CD4-positive, alpha-beta T cell treated with Interleukin-10 for 1 hour (primary cell): ENCODE data around the gene PFKM.

Experiments used
- DNase-seq: peaks from one replicate; pipeline ENCODE4 v3.0.0-alpha.2; 2020

Gene PFKM

GRCh38 chr12:48160046-48160445, 40.9 kb downstream of the PFKM start:
- DNase-seq, result no peak

DNA sequence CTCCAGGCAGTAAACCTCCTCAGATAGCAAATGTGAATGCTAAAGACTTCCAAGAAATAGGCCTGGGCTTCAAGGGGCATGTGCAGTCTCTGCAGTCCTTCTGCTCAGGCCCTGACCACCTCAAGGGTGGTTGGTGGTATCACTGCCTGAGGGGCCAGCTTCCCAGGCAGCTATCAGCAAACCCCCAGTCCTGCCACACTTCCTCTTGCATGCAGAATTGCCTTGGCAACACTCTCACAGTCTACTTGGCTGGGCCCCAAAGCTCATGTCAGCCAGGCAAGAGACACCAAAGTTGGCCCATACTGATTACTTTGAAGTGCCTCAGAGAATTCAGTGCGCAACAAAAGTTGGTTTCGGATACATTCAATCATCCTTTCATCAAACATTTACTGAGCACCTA, 41.6 kb downstream of the PFKM start:
- DNase-seq, result no peak

DNA sequence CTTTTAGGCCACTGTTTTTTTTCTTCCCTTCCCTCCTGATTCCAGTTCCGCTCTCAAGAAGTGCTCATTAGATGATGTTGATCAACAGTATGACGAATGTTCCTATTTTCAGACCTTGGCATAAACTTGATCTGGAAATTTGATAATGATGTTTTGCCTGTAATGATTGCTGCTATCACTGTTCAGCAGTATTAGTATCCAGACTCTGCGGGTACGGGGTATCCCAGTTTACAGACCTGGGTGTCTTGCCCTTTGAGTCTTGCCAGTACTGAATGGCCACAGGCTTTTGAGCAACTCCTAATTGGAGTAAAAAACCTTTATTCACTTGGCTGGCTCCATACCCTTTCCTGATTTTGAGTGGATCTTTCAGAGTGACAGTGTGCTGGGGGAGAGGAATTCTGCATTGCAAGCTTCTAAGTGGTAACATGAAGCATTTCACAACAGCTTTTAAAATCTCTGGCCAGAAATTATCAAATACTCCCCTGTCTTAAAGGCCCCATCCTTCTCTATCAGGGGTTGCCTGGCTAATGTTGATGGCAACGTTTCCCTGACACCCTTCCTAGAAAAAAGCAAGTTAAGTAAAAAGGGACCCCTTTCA, 44.1 kb downstream of the PFKM start:
- no peak for DNase-seq

- DNase-seq, result no peak
Observed at GRCh38 chr12:48164451-48164850, 45.3 kb downstream of the PFKM start.

- DNase-seq, result peak; percentile 78
Observed at GRCh38 chr12:48165089-48165981, 46.2 kb downstream of the PFKM start.

- no peak for DNase-seq
Observed at GRCh38 chr12:48169011-48169410, 49.8 kb downstream of the PFKM start.

- no peak for DNase-seq
Observed at GRCh38 chr12:48175613-48176416, 56.7 kb downstream of the PFKM start.

GRCh38 chr12:48176417-48176751, 57.2 kb downstream of the PFKM start:
- no peak for DNase-seq

DNA sequence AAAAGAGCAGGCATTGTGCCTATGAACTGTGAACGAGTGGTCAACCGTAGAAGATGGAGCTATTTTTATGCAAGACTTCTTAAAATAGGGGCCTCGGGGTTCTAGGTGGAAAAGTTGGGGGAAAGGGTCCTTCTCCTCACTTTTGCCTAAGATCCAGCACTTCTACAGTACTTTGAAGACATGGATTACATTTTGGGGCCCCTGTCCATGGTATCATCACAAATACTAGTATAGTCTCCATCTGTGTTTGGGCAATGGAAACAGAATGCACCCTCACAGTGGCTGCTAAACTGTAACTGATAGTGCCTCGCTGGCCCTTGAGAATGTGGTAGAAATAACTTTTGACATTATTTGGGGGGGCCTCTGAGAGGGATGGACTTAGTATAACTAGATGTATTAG, 58.8 kb downstream of the PFKM start:
- DNase-seq, result no peak

DNA sequence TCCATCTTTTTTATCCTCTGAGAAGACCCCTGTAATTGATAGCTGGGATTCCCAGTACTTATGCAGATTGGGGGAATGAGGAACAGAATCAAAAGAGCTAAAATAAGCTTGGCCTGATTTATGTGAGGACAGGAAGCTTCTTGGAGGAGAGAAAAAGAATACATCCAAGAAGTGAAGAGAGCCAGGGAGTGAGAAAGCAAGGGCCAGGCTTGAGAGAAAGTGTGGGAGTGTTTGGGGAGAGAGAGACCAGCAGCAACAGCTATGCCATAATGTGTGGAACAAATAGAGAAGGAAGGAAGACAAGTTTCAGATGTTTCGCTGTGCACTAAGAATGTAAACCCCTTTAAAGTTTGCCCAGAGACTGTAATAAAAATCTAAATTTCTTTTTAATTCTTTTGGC, 60.3 kb downstream of the PFKM start:
- no peak for DNase-seq

- DNase-seq, result no peak
Observed at GRCh38 chr12:48180424-48180823, 61.3 kb downstream of the PFKM start.

GRCh38 chr12:48180857-48181495, 61.8 kb downstream of the PFKM start:
- no peak for DNase-seq

DNA sequence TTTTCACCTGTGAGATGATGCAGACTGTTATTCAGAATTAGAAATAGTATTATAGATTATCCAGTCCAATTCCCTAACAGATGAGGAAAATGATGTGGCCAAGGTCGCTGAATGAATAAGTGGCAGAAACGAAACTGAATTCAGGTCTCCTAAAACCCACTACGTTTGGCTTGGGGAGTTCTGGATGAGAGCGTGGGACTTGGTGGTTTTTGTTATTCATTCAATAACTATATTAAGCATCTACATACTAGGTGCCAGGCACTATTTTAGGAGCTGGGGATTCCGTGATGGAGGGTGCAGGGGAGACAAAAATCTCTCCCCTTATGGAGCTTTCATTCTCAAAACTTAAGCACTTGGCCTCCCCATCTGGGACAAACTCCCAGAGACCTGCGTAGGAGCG, 63.5 kb downstream of the PFKM start:
- DNase-seq, result no peak

- DNase-seq, result peak; percentile 88
Observed at GRCh38 chr12:48183091-48183875, 64.1 kb downstream of the PFKM start, which contains the start of gene CCDC184. Gene CCDC184, plus strand, starts transcription at chr12:48183644. Its CDS starts 479 bp downstream, at chr12:48184123.

- peak; percentile 35 for DNase-seq
Observed at GRCh38 chr12:48183876-48184548, 64.8 kb downstream of the PFKM start.

GRCh38 chr12:48184549-48184922, 65.4 kb downstream of the PFKM start:
- DNase-seq, result no peak

DNA sequence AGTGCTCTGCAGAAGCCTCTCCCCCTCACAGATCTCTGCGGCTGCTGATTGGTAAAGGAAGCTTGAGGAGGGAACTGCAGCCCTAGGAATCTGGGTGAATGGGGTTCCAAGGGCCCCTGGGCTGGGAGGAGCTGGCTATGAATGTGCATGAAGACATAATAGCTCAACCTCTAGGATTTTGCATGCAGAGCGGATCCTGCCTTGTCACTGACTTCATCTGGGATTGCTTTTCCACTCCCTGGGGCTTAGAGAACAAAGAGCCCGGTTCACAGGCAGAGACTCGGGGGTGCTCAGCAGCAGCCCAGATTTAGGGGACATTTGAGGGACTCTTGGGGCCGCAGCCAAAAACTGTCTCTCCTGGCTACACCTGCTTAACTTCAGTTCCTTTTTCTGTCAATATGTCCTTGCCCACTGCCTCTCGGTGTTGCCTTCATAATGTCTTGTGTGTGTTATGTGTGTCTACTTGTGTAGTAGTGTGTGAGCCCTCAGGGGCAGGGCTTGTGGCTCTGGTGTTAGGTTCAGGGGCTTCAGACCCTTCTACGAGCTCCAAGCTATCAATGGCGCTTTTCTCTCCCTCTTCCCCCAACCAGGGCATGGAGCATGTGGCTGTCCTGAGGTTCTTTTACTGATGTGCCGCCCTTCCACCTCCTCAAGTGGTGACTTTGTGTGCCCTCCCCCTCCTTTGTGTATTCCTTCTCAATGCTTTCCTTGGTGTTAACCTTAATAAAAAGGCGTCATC, 66.2 kb downstream of the PFKM start:
- DNase-seq, result no peak

- no peak for DNase-seq
Observed at GRCh38 chr12:48187916-48188695, 68.9 kb downstream of the PFKM start.

- peak; percentile 83 for DNase-seq
Observed at GRCh38 chr12:48189331-48190125, 70.4 kb downstream of the PFKM start.
